Activated naive CD8-positive, alpha-beta T cell treated with anti-CD3 and anti-CD28 coated beads for 36 hours (primary cell): ENCODE data around the gene CARS2. TPM values are rescaled to one million over a fixed set of nuclear protein-coding genes. Genes with fewer than 3 reads are reported as not detected.
"Not testable (repeated sequence)": the region's sequence is repeated elsewhere in the genome, so short reads cannot be mapped to it uniquely, and the experiment has no call there.

ENCODE experiments used
- DNase-seq: peaks from one replicate; pipeline ENCODE4 v3.0.0; 2021
- H3K27ac Mint-ChIP-seq: one replicate; pipeline ENCODE4 v1.8.0; 2022; ENCODE audit warnings: mild to moderate bottlenecking, moderate library complexity, mixed read lengths
- H3K27me3 Mint-ChIP-seq: one replicate; pipeline ENCODE4 v1.8.0; 2022; ENCODE audit warnings: mild to moderate bottlenecking, mixed read lengths
- H3K36me3 Mint-ChIP-seq: one replicate; pipeline ENCODE4 v1.8.0; 2021; ENCODE audit warnings: mild to moderate bottlenecking, mixed read lengths
- H3K4me1 Mint-ChIP-seq: one replicate; pipeline ENCODE4 v1.8.0; 2021; ENCODE audit warnings: mixed read lengths
- H3K4me3 Mint-ChIP-seq: one replicate; pipeline ENCODE4 v1.8.0; 2022; ENCODE audit warnings: mild to moderate bottlenecking, moderate library complexity, mixed read lengths
- H3K9me3 Mint-ChIP-seq: one replicate; pipeline ENCODE4 v1.8.0; 2022; ENCODE audit warnings: mixed read lengths
- total RNA-seq, 2 experiments: library from RNA; stranded (reverse); gene quantifications; one replicate each; pipeline ENCODE4 v1.2.3, GENCODE V29; 2021

The CARS2 gene
- total RNA-seq, 2 experiments from 2014 or later = 81.1 to 84.8 TPM

DNA sequence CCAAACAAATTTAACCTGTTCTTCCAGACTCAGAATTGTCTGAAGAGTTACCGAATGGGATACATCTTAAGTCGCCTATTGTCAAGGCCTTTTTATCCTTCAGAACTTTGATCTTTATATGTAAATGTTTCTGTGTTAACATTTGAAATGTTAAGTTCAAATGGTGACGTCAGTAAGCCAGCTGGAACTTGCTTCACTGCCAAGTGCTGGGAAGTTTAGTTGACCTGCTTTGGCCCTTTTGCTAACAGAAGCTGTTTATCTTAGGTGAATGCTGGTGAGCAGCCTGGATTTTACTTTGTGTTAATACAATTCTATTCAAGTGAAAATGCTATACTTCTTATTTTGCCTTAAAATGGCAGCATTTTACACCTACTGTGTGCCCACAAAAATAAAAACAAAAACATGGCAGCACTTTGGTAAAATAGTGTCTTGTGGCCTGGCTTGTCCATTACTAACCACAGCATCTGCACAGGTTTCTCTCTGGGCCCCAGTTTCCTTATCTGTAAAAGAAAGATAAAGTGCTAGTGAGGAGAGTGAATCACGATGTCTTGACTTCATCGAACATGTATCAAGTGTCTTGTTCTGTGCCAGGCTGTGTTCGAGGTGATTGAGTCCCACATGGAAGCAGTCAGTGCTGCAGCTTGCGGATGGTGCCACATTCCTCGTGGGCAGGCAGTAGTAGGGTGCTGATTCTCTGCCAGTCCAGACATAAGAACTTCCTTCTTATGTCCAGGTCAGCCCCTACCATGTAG, 88.4 kb downstream of the CARS2 start:
- Mint-ChIP-seq H3K36me3 (peaks cover 6% of the 10 kb centered on the region), H3K4me1 (peaks cover 38% of the 10 kb centered on the region)

DNA sequence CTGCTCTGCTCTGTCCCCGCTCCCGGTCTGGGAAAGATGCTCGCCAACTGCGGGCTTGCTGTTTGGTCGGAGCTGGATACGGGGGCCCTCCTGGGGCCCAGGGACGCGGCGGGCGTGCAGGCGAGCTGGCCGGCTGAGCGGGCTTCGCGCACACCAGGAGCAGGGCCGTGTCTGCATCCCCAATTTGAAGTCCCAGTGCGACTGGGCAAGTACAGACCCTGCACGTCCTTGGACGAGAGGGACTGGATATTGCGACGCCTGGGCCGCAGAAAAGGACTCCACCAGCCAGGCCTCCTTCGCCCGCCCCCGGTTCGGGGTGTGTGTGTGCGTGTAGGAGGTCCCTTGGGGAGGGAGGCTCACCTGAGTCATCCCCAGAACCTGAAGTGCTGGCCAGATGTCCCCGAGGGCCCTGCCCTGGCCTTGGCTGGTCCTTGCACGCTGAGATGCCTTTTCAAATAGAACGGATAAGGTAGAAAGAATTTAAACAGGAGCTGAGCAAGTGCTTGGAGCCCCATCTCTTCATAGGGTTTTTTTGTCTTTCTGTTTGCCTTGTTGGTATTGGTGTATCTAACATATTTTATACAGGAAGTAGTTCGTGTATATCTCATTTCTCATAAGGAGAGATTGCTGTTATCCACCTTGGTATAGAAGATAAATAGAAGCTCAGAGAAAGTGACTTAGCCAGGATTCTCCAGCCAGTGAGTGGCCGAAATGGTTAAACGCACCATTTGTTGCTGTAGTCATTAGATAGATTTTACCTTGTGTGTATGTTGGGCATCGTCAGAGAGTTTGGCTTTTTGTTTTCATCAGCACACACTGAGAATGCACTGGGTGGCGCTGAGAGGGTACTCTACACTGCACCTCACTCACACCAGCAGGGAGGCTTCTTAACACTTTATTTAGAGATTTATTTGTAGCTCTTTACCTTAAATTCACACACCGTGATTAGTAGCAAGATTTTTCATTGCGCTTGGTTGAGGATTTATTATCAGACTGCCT, 89.5 kb downstream of the CARS2 start:
- H3K27me3 Mint-ChIP-seq = no peaks in the 10 kb centered on the region
- DNase-seq = peak; percentile 60
- peaks cover 7% of the 10 kb centered on the region for H3K9me3 Mint-ChIP-seq
- H3K4me3 Mint-ChIP-seq = peak overlapping the region; percentile 92
- peaks cover 6% of the 10 kb centered on the region for H3K36me3 Mint-ChIP-seq
- H3K27ac Mint-ChIP-seq = peak overlapping the region; percentile 77
- peaks cover 34% of the 10 kb centered on the region for H3K4me1 Mint-ChIP-seq

More for the DNA sequence above, 88.4 kb downstream of the CARS2 start:
- H3K27me3 Mint-ChIP-seq = no peaks in the 10 kb centered on the region
- H3K9me3 Mint-ChIP-seq = peaks cover 7% of the 10 kb centered on the region
- no peak for DNase-seq
- H3K4me3 Mint-ChIP-seq = peak overlapping the region; percentile 10
- H3K27ac Mint-ChIP-seq = no peak overlapping the region

DNA sequence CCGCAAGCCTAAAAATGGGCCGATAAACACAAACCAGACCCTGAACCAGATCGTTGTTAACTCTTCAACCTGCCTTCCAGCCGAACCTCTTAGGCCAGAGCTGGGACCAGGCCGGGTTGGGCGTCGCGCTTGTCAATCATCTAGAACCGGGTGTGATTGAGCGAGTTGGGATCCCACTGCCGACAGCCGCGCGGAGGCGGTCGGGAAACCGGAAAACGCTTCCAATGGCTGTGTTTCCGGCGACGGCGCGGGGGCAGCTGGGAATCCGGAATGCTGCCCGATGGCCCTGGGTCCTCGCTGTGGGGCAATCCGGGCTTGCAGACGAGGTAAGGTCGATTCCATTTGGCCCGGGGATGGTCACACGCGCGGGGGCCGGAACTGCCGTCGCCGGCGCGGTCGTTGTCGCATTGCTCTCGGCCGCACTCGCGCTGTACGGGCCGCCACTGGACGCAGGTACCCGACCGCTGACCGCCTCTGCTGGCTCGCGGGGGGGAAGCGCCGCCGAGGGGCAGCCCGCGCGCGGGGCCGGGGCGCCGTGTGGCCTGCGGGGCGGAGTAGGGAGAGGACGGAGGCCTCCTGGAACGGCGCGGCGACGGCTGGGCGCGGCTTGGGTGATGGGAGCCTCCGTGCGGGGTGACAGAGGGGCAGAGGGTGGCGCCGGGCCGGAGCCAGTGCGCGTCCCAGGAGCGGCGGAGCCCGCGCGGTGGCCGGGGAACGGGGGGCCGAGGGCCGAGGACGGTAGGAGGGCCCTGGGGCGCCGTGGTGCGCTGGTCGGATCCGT, 90.4 kb downstream of the CARS2 start, which contains the start of gene NAXD:
Gene NAXD (plus strand): TSS at position 224 of the 781 bp plus-strand sequence. CDS start 57 bp downstream, at position 281.
- Mint-ChIP-seq H3K4me3 (peak within 1 kb of the TSS; percentile 92), H3K9me3 (peaks cover 7% of the 10 kb centered on the region), H3K27me3 (no peaks in the 10 kb centered on the region), H3K4me1 (peaks cover 32% of the 10 kb centered on the region), H3K27ac (peak within 1 kb of the TSS; percentile 93), H3K36me3 (peaks cover 6% of the 10 kb centered on the region)
- peak; percentile 87 for DNase-seq

DNA sequence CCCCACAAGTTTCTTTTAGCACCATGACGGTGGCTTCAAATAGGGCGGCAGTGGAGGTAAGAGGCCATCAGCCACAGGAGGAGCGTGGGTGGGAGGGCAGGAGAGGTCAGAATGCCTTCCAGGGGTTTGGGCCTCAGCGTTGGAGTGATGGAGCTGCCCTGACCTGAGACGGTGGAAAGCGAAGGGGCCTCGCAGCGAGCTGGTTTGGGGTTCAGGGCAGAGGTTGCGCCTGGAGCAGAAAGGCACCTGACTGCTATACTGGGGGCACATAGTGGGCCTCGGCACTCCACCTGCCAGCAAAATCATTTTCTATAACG, 91.0 kb downstream of the CARS2 start:
- H3K4me1 Mint-ChIP-seq = peaks cover 28% of the 10 kb centered on the region
- H3K4me3 Mint-ChIP-seq = peak overlapping the region; percentile 92
- peaks cover 7% of the 10 kb centered on the region for H3K9me3 Mint-ChIP-seq
- DNase-seq = no peak
- H3K27me3 Mint-ChIP-seq = no peaks in the 10 kb centered on the region
- peaks cover 6% of the 10 kb centered on the region for H3K36me3 Mint-ChIP-seq
- H3K27ac Mint-ChIP-seq = peak overlapping the region; percentile 93

DNA sequence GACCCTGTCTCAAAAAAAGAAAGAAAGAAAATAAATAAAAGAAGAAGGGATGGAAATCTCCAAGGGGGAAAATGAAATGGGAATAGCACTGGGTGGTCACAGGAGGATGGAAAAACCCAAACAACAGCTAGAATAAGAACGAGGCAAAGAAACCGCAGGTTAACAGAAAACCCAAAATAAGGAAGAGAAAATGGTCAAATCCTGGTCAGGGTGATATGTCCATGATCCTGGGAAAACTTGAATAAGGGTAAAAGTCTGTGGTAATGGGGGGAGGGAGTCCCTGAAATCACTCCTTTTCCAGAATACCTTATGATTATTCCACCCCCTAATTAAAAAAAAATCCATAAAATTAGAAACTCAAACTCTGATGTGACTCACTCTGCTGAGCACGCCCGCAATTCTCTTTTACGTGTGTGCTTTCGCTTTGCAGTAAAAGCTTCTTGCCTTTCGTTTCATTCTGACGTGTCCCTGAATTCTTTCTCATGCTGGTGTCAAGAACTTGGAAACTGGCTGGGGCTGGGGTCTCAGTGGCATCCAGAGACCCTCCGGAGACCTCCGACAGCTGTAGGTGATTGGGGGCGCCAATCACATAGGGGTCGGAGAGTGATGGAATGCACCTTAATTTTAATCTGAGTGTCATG, 94.8 kb downstream of the CARS2 start:
- Mint-ChIP-seq H3K36me3 (peaks cover 4% of the 10 kb centered on the region), H3K4me1 (peaks cover 6% of the 10 kb centered on the region), H3K27ac (no peak overlapping the region), H3K27me3 (no peaks in the 10 kb centered on the region), H3K4me3 (no peak overlapping the region), H3K9me3 (peaks cover 7% of the 10 kb centered on the region)
- no peak for DNase-seq

DNA sequence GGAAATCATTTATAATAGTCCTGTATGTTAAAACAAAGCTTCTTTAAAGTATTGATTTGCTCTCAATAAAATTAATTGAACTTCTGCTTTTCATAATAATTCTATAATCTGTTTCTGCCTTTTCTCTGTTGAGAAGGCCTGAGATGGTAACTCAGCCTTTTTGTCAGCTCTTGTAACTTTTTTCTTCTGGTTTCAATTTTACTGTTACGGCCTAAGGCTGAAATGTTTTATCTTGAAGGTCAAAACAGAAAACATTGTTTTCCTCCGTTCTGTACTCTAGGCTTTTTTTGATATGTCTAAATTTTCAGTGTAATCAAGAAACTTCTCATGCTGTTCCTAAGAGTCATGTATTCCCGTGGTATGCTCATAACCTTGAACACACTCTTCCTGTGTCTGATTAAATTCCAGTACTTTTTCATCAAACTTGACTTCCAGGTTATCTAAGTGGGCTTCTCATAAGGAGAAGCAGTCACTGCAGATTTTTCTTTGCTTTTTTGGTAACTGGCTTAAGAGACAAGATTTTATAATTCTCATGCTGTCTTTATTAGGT, 98.2 kb downstream of the CARS2 start:
- H3K4me1 Mint-ChIP-seq = no peaks in the 10 kb centered on the region
- H3K9me3 Mint-ChIP-seq = no peaks in the 10 kb centered on the region
- H3K36me3 Mint-ChIP-seq = no peaks in the 10 kb centered on the region
- no peak overlapping the region for H3K27ac Mint-ChIP-seq
- no peaks in the 10 kb centered on the region for H3K27me3 Mint-ChIP-seq
- no peak for DNase-seq
- H3K4me3 Mint-ChIP-seq = no peak overlapping the region

DNA sequence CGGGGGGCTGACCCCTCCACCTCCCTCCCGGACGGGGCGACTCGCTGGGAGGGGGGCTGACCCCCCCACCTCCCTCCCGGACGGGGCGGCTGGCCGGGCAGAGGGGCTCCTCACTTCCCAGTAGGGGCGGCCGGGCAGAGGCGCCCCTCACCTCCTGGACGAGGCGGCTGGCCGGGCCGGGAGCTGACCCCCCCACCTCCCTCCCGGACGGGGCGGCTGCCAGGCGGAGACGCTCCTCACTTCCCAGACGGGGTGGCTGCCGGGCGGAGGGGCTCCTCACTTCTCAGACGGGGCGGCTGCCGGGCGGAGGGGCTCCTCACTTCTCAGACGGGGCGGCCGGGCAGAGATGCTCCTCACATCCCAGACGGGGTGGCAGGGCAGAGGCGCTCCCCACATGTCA, 99.6 kb downstream of the CARS2 start:
- H3K36me3 Mint-ChIP-seq, H3K27me3 Mint-ChIP-seq, H3K9me3 Mint-ChIP-seq, H3K27ac Mint-ChIP-seq, H3K4me3 Mint-ChIP-seq, H3K4me1 Mint-ChIP-seq, DNase-seq: not testable (repeated sequence)

DNA sequence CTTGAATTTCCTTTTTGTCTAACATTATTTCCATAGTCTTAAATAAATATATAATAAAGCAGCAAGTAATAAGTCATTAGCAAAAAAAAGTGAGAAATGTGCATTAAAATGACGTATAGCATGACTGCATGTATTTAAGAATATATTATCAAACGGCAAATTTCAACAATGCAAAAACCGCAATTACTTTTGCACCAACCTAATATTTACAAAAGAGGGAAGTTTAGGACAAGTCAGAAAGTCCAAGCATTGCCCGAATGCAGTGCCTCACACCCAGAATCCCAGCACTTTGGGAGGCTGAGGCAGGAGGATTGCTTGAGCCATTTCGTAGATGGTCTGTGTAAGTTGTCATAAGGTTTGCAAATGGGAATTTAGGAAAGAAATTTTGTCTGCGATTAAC, 100.8 kb downstream of the CARS2 start:
- no peak overlapping the region for H3K4me3 Mint-ChIP-seq
- DNase-seq = no peak
- H3K27me3 Mint-ChIP-seq = peaks cover 5% of the 10 kb centered on the region
- no peaks in the 10 kb centered on the region for H3K9me3 Mint-ChIP-seq
- H3K36me3 Mint-ChIP-seq = no peaks in the 10 kb centered on the region
- H3K4me1 Mint-ChIP-seq = no peaks in the 10 kb centered on the region
- no peak overlapping the region for H3K27ac Mint-ChIP-seq

DNA sequence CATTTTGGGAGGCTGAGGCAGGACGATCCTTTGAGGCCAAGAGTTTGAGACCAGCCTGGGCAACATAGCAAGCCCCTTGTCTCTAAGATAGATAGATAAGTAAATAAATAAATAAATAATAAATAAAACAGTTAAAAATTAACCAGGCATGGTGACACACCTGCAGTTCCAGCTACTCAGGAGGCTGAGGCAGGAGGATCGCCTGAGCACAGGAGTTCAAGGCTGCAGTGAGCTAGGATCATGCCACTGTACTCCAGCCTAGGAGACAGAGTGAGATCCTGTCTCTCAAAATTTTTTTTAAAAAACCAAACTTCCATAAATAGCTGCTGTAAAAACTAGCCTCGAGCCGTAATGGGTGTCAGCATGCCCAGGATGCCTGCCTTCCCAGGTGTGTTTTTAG, 104.9 kb downstream of the CARS2 start:
- H3K4me1 Mint-ChIP-seq = no peaks in the 10 kb centered on the region
- no peak for DNase-seq
- no peaks in the 10 kb centered on the region for H3K36me3 Mint-ChIP-seq
- H3K27ac Mint-ChIP-seq = no peak overlapping the region
- peaks cover 5% of the 10 kb centered on the region for H3K27me3 Mint-ChIP-seq
- H3K9me3 Mint-ChIP-seq = no peaks in the 10 kb centered on the region
- no peak overlapping the region for H3K4me3 Mint-ChIP-seq

DNA sequence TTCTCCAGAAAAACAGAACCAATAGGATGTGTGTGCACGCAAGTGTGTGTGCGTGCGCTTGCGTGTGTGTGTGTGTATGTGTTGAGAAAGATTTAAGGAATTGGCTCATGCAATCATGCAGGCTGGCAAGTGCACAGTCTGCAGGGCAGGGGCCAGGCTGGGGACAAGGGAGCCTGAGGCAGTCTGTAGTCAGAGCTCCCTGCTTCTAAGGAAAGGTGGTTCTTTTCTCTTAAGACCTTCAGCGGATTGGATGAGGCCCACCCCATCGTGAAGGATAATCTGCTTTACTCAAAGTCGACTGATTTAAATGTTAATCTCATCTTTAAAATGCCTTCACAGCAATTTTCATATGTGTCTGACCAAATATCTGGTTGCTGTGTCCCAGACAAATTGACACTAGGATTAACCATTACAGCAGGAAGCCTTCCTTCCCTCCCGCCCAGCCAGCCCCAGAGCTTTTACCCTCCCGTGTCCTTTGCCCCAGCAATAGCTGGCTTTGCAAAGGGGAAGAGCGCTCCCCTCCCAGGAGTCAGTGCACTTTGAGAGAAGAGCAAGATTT, 105.6 kb downstream of the CARS2 start:
- H3K27me3 Mint-ChIP-seq = peaks cover 5% of the 10 kb centered on the region
- no peaks in the 10 kb centered on the region for H3K36me3 Mint-ChIP-seq
- H3K9me3 Mint-ChIP-seq = no peaks in the 10 kb centered on the region

DNA sequence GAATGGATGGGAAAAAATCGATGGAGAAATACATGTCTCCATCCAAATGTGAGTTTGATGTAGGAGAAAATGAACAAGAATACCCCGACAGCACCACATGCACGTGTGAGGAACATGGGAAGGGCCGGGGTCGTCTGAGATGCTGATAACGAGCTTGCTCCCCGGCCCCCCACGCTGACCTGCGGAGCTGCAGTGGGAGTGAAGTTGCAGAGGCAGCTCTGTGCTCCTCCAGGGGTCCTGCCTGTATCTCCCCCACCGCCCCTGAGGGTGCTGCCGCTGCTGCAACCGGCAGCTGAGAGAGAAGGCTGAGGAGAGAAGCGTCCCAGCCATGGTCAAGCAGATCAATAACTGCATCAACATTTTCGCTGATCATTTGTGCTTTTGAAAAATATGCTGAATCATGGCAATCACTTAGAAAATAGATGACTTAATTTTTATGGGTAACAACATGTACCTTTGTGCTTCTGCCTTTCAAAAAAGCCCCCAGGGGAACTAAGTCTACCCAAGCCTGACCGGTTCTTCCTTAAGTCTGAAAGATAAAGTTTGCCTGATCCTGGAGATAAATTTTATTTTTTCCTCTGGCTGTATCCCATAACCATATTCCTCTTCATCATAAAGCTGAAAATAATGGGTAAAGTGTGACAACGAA, 108.8 kb downstream of the CARS2 start:
- Mint-ChIP-seq H3K27ac (no peak overlapping the region), H3K4me3 (no peak overlapping the region), H3K9me3 (no peaks in the 10 kb centered on the region), H3K4me1 (no peaks in the 10 kb centered on the region), H3K27me3 (peaks cover 7% of the 10 kb centered on the region), H3K36me3 (no peaks in the 10 kb centered on the region)
- DNase-seq = no peak

More for the DNA sequence above, 105.6 kb downstream of the CARS2 start:
- DNase-seq = no peak
- Mint-ChIP-seq H3K4me3 (no peak overlapping the region), H3K27ac (no peak overlapping the region), H3K4me1 (no peaks in the 10 kb centered on the region)

DNA sequence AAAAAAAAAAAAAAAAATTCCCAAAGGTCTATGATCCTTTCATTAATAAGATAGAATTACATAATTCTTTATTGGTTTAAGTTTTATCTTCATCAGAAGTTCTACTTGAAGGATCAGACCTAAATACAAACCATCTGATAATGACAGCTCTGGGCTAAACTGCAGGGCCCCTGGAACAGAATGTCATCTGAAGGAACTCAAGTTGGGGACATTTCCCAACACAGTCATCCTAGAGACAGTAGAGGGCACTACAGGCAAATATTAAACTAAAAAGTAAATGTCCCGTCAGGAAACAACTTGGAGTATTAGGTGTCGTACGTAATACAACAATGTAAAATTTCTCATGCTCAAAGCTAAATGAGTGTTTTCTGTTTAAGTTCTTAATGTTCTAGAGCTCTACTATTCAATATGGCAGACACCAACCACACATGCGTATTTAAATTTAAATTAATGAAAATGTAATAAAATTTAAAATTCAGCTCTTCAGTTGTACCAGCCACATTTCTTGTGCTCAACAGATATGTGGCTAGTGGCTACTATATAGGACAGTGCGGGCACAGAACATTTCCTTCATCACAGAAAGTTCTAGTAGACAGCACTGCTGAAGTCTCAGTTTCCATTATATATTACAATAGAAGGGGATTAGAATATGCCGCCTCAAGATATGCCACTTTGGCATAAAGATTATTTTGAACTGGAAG, 112.3 kb downstream of the CARS2 start:
- no peaks in the 10 kb centered on the region for H3K4me1 Mint-ChIP-seq
- H3K27me3 Mint-ChIP-seq = peaks cover 10% of the 10 kb centered on the region
- H3K9me3 Mint-ChIP-seq = no peaks in the 10 kb centered on the region
- H3K27ac Mint-ChIP-seq = no peak overlapping the region
- no peaks in the 10 kb centered on the region for H3K36me3 Mint-ChIP-seq
- DNase-seq = no peak
- no peak overlapping the region for H3K4me3 Mint-ChIP-seq

DNA sequence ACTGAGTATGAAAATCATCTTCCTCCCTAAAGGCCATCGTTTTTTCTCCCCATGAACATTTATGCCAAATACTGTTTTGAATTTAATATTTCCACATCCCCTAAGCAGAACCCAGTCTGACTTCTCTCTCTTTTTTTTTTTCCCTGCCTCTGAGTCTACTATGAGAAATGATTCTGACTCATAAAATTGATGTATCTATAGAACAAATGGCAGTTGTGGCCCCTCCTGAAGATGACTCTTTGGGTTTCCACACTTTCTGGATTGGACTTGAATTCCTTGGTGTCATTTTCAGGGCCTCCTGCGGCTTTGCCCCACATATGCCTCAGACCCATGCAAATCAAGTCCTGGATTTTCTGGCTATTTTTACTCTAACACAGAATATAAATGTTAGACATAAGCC, 113.3 kb downstream of the CARS2 start:
- H3K4me1 Mint-ChIP-seq = no peaks in the 10 kb centered on the region
- peaks cover 10% of the 10 kb centered on the region for H3K27me3 Mint-ChIP-seq
- H3K4me3 Mint-ChIP-seq = no peak overlapping the region
- no peak for DNase-seq
- H3K9me3 Mint-ChIP-seq = no peaks in the 10 kb centered on the region
- no peaks in the 10 kb centered on the region for H3K36me3 Mint-ChIP-seq
- H3K27ac Mint-ChIP-seq = no peak overlapping the region
